ENCODE data around the gene TRNP1. TPM values are rescaled to one million over a fixed set of nuclear protein-coding genes. Genes with fewer than 3 reads are reported as not detected.

The TRNP1 gene
- total RNA-seq, 2 experiments from 2014 or later = 0.19 TPM; not detected in 1

- ChIA-PET POLR2A (no interaction called here), CTCF (ENCODE audit: unreplicated experiment) (no interaction called here)
- no peaks in the 10 kb centered on the region for H3K79me2 ChIP-seq (ENCODE audit: insufficient read depth, low read depth, low read length)
- no peaks in the 10 kb centered on the region for H3K9me2 ChIP-seq (ENCODE audit: insufficient read depth, low read length)
- no peak overlapping the region for H2AFZ ChIP-seq (ENCODE audit: low read length)
- H3K4me2 ChIP-seq (ENCODE audit: low read length) = no peak overlapping the region
- BruUV-seq (replicated peaks) = no TSS peak
- no peaks in the 10 kb centered on the region for H3K9me3 ChIP-seq (ENCODE audit: low read length)
- TF ChIP-seq CTCF (conservative IDR thresholded peaks at IDR 0.05; ENCODE audit: low read length) = no peak
- no peak for TF ChIP-seq EZH2phosphoT487 (IDR thresholded peaks at IDR 0.05; ENCODE audit: borderline replicate concordance, low read depth, low read length)
- DNase-seq (ENCODE audit: low spot score) = no peak
- no peaks in the 10 kb centered on the region for H4K20me1 ChIP-seq (ENCODE audit: insufficient read depth, low read length)
- intact Hi-C loops (cut with micrococcal nuclease; ENCODE audit: unreplicated experiment) = no loop called here
- no peak overlapping the region for H3K27ac ChIP-seq (ENCODE audit: low read depth, low read length, poor library complexity, severe bottlenecking)
- no peaks in the 10 kb centered on the region for H3K4me1 ChIP-seq (ENCODE audit: insufficient read depth, low read length, poor library complexity, severe bottlenecking)
- no peak overlapping the region for H3K4me3 ChIP-seq (ENCODE audit: low read depth, low read length, poor library complexity, severe bottlenecking)
- no peaks in the 10 kb centered on the region for H3K36me3 ChIP-seq (ENCODE audit: insufficient read depth, low read length)
Measured at GRCh38 chr1:27029517-27029916, 36.0 kb downstream of the TRNP1 start.

DNA sequence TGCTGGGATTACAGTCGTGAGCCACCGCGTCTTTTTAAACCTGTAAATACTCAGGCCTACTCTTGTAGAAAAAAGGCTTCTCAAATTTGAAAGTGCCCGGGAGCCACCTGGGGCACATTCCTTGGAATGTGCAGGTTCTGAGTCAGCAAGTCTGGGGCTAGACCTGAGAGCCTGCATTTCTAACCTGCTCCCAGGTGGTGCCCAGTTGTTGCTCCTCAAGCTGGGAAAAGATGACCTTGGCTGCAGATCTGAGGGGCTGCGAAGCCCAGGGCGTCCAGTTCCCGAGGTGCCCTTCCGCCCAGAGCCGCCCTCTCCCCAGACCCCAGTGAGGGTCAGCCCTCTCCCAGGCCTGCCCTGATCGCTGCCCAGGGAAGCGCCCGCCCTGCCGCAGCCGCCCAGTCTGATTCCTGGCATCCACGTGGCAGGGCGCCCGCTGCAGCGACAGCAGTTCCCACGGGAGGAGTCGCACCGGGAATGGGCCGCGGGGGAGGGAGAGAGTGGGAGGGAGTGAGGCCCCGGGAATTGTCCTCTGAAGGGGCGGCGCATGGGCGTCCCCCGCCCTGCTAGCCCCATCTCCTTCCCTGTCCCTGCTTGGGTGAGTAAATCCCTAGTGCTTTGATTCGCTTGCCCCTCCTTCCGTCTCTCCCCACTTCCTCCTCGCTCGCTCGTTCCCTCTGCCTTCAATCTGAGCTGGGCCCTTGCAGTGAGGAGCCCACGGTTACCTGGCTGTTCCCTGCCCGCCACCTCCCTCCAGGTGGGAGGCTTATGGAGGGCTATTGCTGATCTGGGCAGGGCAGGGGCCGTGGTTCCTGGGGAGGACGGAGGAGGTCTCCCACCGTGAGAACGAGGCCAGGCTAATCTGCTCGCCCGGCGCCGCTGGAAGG, 38.0 kb downstream of the TRNP1 start:
- no peak for DNase-seq (ENCODE audit: low spot score)
- TF ChIP-seq EZH2phosphoT487 (IDR thresholded peaks at IDR 0.05; ENCODE audit: borderline replicate concordance, low read depth, low read length) = no peak
- no peak for TF ChIP-seq CTCF (conservative IDR thresholded peaks at IDR 0.05; ENCODE audit: low read length)
- ChIA-PET CTCF (ENCODE audit: unreplicated experiment) (no interaction called here), POLR2A (interaction anchor here (0.7 kb wide), 2 partner anchors 87 to 287 kb away, joined by 3 to 4 read pairs; no protein-coding TSS in a partner anchor)
- Histone ChIP-seq H3K9me2 (ENCODE audit: insufficient read depth, low read length) (no peaks in the 10 kb centered on the region), H4K20me1 (ENCODE audit: insufficient read depth, low read length) (no peaks in the 10 kb centered on the region), H3K4me1 (ENCODE audit: insufficient read depth, low read length, poor library complexity, severe bottlenecking) (no peaks in the 10 kb centered on the region), H3K4me2 (ENCODE audit: low read length) (no peak overlapping the region), H3K27ac (ENCODE audit: low read depth, low read length, poor library complexity, severe bottlenecking) (no peak overlapping the region), H2AFZ (ENCODE audit: low read length) (no peak overlapping the region), H3K79me2 (ENCODE audit: insufficient read depth, low read depth, low read length) (no peaks in the 10 kb centered on the region), H3K4me3 (ENCODE audit: low read depth, low read length, poor library complexity, severe bottlenecking) (no peak overlapping the region), H3K9me3 (ENCODE audit: low read length) (no peaks in the 10 kb centered on the region), H3K36me3 (ENCODE audit: insufficient read depth, low read length) (no peaks in the 10 kb centered on the region)
- no TSS peak for BruUV-seq (replicated peaks)
- intact Hi-C loops (cut with micrococcal nuclease; ENCODE audit: unreplicated experiment) = no loop called here

GRCh38 chr1:27032119-27032461, 38.6 kb downstream of the TRNP1 start:
- H3K36me3 ChIP-seq (ENCODE audit: insufficient read depth, low read length) = no peaks in the 10 kb centered on the region
- no peaks in the 10 kb centered on the region for H4K20me1 ChIP-seq (ENCODE audit: insufficient read depth, low read length)
- ChIA-PET POLR2A (interaction anchor here (0.7 kb wide), 1 partner anchor 286 kb away, joined by 3 read pairs; no protein-coding TSS in a partner anchor), CTCF (ENCODE audit: unreplicated experiment) (no interaction called here)
- no peak overlapping the region for H3K4me2 ChIP-seq (ENCODE audit: low read length)
- no peak for DNase-seq (ENCODE audit: low spot score)
- intact Hi-C loops (cut with micrococcal nuclease; ENCODE audit: unreplicated experiment) = no loop called here
- no peaks in the 10 kb centered on the region for H3K9me2 ChIP-seq (ENCODE audit: insufficient read depth, low read length)
- no peaks in the 10 kb centered on the region for H3K79me2 ChIP-seq (ENCODE audit: insufficient read depth, low read depth, low read length)
- no peak overlapping the region for H3K4me3 ChIP-seq (ENCODE audit: low read depth, low read length, poor library complexity, severe bottlenecking)
- no peak for TF ChIP-seq CTCF (conservative IDR thresholded peaks at IDR 0.05; ENCODE audit: low read length)
- no peak for TF ChIP-seq EZH2phosphoT487 (IDR thresholded peaks at IDR 0.05; ENCODE audit: borderline replicate concordance, low read depth, low read length)
- H3K9me3 ChIP-seq (ENCODE audit: low read length) = no peaks in the 10 kb centered on the region
- no TSS peak for BruUV-seq (replicated peaks)
- no peaks in the 10 kb centered on the region for H3K4me1 ChIP-seq (ENCODE audit: insufficient read depth, low read length, poor library complexity, severe bottlenecking)
- H3K27ac ChIP-seq (ENCODE audit: low read depth, low read length, poor library complexity, severe bottlenecking) = no peak overlapping the region
- no peak overlapping the region for H2AFZ ChIP-seq (ENCODE audit: low read length)

Data from OCI-LY7 (cell line).